NCI-H345 (cell line): ENCODE measurements around the gene ART5.
"Not testable (repeated sequence)": the region's sequence is repeated elsewhere in the genome, so short reads cannot be mapped to it uniquely, and the experiment has no call there.

ENCODE experiments used
- DNase-seq: peaks from one replicate; lab custom pipeline; 2025; lab: John Stamatoyannopoulos, UW

ART5 gene

GRCh38 chr11:3616721-3617460, 24.9 kb downstream of the ART5 start:
- DNase-seq: peak; percentile 21

DNA sequence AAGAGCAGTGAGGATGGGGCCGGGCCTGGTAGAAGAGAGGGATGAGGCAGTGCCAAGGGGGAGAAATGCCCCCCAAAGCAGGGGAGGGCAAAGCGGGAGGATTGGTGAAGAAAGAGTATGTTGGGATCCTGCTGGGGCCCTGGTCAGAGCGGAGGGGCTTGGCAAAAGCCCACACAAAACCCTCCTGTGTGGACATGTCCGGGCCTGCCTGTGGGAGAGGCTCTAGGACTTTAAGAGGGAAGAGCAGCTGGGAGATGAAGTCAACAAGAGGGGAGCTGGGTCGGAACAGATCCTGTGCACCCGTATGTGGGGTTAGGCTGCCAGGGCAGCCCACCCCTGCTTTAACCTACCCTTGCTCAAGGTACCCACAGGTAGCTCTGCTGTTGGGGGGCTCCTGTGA, 25.8 kb downstream of the ART5 start:
- DNase-seq: peak; percentile 56

DNA sequence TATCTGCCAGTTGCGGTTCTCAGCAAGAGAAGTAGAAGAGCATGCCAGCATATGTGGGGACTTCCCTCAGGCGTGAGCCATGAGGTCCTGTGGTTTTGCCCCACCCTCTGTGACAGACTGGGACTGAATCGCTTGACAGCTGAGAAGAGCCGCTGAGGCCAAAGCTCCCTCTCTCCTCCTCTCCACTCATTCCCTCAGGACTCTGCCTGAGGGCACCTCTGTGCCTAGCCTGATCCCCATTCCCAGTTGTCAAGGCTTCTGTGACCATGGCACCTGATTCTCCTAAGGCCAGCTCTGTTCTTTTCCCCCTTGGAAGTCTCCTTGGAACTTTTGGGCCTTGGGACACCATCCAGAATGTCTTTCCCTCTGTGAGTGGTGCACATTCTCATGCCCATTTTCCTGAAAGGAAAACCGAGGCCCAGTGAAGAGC, 27.0 kb downstream of the ART5 start:
- no peak for DNase-seq

DNA sequence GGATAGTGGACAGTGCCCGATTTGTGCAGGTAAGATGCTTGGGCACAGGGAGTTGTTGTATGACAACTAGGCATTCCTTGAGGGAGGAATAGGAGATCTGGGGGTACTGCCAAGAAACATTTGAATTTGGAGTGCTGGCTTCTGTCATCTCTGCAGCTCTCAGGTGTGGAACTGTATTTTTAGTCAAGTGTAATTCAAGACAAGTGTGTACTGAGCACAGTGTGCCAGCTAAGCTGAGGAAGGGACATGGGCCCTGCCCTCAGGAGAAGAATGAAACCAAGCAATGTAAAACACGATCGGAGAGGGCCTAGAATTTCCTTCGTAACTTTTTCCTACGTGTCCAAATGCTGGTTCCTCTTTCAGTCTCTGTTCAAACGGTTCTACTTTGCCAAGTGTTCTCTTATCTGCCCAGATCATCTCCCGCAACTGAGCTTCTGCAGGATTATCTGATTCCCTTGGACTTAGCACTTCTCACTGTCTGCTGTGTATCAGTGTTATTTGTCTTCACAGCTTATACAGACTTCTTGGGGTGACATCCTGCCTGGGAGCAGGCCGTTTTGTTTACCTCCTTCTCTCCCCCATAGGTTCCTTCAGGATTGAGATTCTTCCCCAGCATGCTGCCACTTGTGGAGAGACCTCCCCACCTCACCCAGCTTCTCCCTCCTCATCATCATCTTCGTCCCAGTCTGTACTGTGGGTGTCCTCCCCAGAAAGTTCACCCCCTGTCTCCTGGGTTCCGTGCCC, 27.6 kb downstream of the ART5 start:
- DNase-seq: no peak

DNA sequence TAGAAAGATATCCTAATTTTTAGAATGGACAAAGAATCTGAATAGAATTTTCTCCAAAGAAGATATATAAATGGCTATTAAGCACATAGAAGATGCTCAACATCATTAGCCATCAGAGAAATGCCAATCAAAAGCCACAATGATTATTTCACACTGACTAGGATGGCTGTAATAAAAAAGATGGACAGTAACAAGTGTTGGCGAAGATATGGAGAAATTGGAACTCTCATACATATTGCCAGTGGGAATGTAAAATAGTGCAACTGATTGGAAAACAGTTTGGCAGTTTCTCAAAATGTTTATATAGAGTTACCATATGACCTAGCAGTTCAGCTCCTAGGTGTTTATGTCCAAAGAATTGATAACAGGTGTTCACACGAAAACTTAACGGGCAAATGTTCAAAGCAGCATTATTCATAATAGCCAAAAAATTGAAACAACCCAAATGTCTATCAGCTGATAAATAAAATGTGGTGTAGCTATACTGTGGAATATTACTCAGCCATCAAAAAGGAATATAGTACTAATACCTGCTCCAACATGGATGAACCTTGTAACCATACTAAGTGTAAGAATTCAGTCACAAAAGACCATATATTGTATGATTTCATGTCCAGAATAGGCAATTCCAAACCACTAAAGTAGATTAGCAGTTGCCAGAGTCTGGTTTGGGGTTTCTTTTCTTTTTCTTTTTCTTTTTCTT, 29.7 kb downstream of the ART5 start:
- no peak for DNase-seq

DNA sequence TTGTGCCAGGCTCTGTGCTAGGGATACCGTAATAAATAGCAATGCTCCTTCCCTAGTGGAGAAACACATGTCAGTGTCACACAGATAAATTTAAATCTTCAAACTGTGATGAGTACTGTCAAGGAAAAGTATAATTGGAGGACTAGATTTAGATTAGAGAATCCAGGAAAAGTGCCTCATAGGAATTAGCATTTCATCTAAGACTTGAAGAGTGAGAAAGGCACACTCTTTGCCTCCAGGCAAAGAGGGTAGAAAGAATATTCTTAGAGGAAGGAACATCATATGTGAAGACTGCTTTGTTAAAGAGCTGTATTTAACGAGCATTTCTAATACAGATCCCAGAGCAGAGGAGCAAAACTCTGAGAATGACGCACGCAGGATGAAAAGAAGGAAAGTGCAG, 30.9 kb downstream of the ART5 start:
- no peak for DNase-seq

DNA sequence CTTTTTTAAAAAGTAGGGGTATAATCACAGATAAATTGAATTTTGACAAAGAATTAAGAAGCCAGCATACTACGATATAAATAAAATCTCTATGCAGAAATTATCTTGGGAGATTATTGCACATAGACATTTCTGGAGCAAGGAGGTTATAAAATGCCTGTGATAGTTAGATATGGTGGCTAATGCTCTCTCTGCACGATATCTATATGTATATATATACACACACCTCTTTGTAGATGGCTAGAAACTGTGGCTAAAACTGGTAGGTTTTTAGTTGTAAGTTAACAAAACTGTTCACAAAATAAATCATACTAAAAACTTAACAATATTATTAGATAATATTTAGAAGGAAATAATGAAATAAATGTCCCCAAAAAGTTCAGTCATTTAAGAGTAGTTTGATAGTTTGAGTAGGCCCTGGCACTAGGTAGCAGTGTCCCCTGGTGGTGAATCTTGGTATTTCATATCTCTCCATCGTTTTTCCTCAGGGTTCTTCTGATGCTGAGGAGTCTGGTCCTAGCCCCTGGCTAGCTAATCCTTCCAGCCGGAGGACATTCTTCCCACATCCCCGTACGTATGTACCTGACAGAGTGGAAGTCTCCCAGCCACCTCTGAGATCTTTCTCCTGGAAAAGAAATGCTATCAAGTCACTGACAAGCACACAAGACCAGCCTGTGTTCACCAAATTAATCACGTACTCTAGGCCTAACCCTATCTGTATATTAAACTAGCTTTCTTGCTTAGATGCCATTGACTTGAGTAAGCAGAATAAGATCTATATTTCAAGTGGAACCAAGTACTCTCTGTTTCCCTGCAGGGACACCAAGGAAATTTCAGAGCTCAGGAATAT, 32.2 kb downstream of the ART5 start:
- peak; percentile 47 for DNase-seq

GRCh38 chr11:3605771-3606203, 36.0 kb downstream of the ART5 start:
- DNase-seq: no peak

DNA sequence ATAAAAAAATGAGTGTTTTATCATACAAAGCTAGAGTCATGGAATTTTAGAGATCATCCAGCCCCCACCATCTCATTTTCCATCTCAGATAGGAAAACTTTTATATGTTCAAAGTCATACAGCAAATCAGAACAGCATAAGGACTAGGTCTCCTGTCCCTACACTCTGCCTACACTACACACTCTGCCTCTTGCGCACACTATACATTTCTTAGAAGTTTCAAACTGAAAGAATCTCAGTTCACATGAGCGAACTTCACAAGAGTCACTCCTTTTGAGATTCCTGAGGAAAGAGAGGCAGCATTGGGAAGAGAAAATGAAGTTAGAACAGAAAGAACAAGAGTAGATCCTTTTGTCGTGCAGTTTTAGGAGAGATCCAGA, 36.5 kb downstream of the ART5 start:
- DNase-seq: no peak

GRCh38 chr11:3604167-3604566, 37.6 kb downstream of the ART5 start:
- no peak for DNase-seq

- DNase-seq: not testable (repeated sequence)
These were observed 41.6 kb downstream of the ART5 start for GRCh38 chr11:3600201-3600600.

- not testable (repeated sequence) for DNase-seq
These were observed 44.0 kb downstream of the ART5 start for GRCh38 chr11:3597743-3598142.

GRCh38 chr11:3591326-3591725, 50.5 kb downstream of the ART5 start:
- not testable (repeated sequence) for DNase-seq

GRCh38 chr11:3590193-3590592, 51.6 kb downstream of the ART5 start:
- DNase-seq: not testable (repeated sequence)

- DNase-seq: not testable (repeated sequence)
These were observed 53.0 kb downstream of the ART5 start for GRCh38 chr11:3588776-3589175.
